Spleen (tissue), 11 donors: ENCODE measurements around the gene THRA. TPM values are rescaled to one million over a fixed set of nuclear protein-coding genes. Genes with fewer than 3 reads are reported as not detected.
A peak's percentile ranks its signal among the peaks of the same experiment; 100 is the strongest.

Experiments used
- DNase-seq: peaks from one replicate; pipeline ENCODE4 v3.0.0-alpha.2; 2020
- H3K27ac ChIP-seq, 8 donors: fragments of 200-600 bp; sonication (generic) in 7 of 8; 1 replicate in 4 of 8; 2 replicates in 4 of 8; pipeline versions ENCODE4 v1.5.0 to v1.8.0; 2016 to 2021; ENCODE audit warnings: inconsistent platforms in 4 of 8, mild to moderate bottlenecking in 4 of 8, moderate library complexity in 1 of 8
- H3K27me3 ChIP-seq, 7 donors: fragments of 200-600 bp; sonication (generic) in 6 of 7; replicated peaks in 1 of 7; 1 replicate in 4 of 7; 2 replicates in 3 of 7; pipeline versions ENCODE4 v1.5.0 to v1.8.0; 2016 to 2021; ENCODE audit warnings: inconsistent platforms in 3 of 7, mild to moderate bottlenecking in 1 of 7
- H3K36me3 ChIP-seq, 6 donors: fragments of 200-600 bp; sonication (generic) in 5 of 6; 1 replicate in 4 of 6; 2 replicates in 2 of 6; pipeline versions ENCODE4 v1.5.0 to v1.8.0; 2016 to 2021; ENCODE audit warnings: inconsistent platforms in 2 of 6
- H3K4me1 ChIP-seq, 6 donors: fragments of 200-600 bp; sonication (generic) in 5 of 6; 1 replicate in 3 of 6; 2 replicates in 3 of 6; pipeline versions ENCODE4 v1.5.0 to v1.8.0; 2016 to 2021; ENCODE audit warnings: inconsistent platforms in 3 of 6
- H3K4me3 ChIP-seq, 8 donors: fragments of 200-600 bp; sonication (generic) in 7 of 8; 1 replicate in 4 of 8; 2 replicates in 4 of 8; pipeline versions ENCODE4 v1.5.0 to v1.8.0; 2016 to 2021; ENCODE audit warnings: inconsistent platforms in 4 of 8, mild to moderate bottlenecking in 4 of 8, moderate library complexity in 2 of 8
- H3K9me3 ChIP-seq, 8 donors: fragments of 200-600 bp; sonication (generic) in 7 of 8; 1 replicate in 4 of 8; 2 replicates in 4 of 8; pipeline versions ENCODE4 v1.5.0 to v1.8.0; 2016 to 2021; ENCODE audit warnings: inconsistent platforms in 4 of 8
- CTCF ChIP-seq, 11 experiments: fragments of 200-600 bp in 7 of 11; fragments of 450-650 bp in 4 of 11; sonication (generic) in 4 of 11; IDR thresholded peaks in 8 of 11; conservative IDR thresholded peaks in 3 of 11; 1 replicate in 7 of 11; 2 replicates in 4 of 11; pipeline versions ENCODE4 v1.4.0 to v1.8.0; 2016 to 2021; ENCODE audit warnings: antibody characterized with exemption in 11 of 11, inconsistent platforms in 4 of 11, mild to moderate bottlenecking in 1 of 11
- POLR2A ChIP-seq, 3 donors: fragments of 450-650 bp; IDR thresholded peaks; one replicate each; pipeline ENCODE4 v1.5.1; 2017; ENCODE audit warnings: antibody characterized with exemption in 3 of 3, mild to moderate bottlenecking in 1 of 3
- POLR2AphosphoS5 ChIP-seq, 3 donors: sonication (generic); formaldehyde crosslinking; IDR thresholded peaks; one replicate each; pipeline ENCODE4 v1.5.1; 2017; ENCODE audit warnings: antibody characterized with exemption in 3 of 3
- WGBS, 5 donors: extraction: QIAGEN DNeasy Blood & Tissue Kit in 3 of 5; methylation state at CpG; one replicate each; pipeline versions ENCODE4 v1.1.5 to v1.1.7; 2013 to 2018; 5-methylcytosine and 5-hydroxymethylcytosine counted together
- intact Hi-C: fragments of 100-400 bp; cut with DNase I; formaldehyde crosslinking; loops from one replicate; pipeline ENCODE4 v1.15.0; 2023; ENCODE audit warnings: low total_unique reads
- polyA plus RNA-seq, 3 donors: library from polyadenylated mRNA; stranded (reverse); fragments of 200-250 nt; gene quantifications; one replicate each; pipeline ENCODE4 v1.2.1, GENCODE V29; 2013
- total RNA-seq, 7 donors: library from RNA; depleted of rRNA in 3 of 7; stranded (reverse); fragments of >200 nt in 3 of 7; fragmentation: NEBNext Ultra II Directional in 4 of 7; extraction: Animal tissue kit (Norgen Biotek cat#: 25700) in 4 of 7; gene quantifications; one replicate each; pipeline versions ENCODE4 v1.1.0 to v1.2.1, GENCODE V29; 2016 to 2021
- donor health status: healthy with polysubstance abuse.
- donor health status: DM: no; HTN: no; CAD: no; lungs with moderate emphysema.
- donor health status: DM: no; HTN: no; CAD: no.
- donor health status: Bipolar disorder and iron deficiency.
- donor health status: healthy.
- donor health status: DM: no; HTN: no; CAD: no.
- donor health status: DM: yes; HTN: yes; CAD: no.

The THRA gene
- total and polyA plus RNA-seq, 10 donors = 3.9 to 36.1 (median 16.9) TPM

- Histone ChIP-seq H3K36me3 (peaks cover 0 to 18% (median 13%) of the 10 kb centered on the region in 6 donors), H3K4me3 (no peak overlapping the region), H3K9me3 (no peaks in the 10 kb centered on the region), H3K27me3 (no peaks in the 10 kb centered on the region), H3K4me1 (peaks cover 6 to 43% (median 28%) of the 10 kb centered on the region in 6 donors), H3K27ac (no peak overlapping the region)
- WGBS, 5 donors = 76 to 96% (median 81%) methylated on average over 6 of the region's 6 CpGs
- DNase-seq = peak; percentile 55
- intact Hi-C loops = no loop called here
- no peak for TF ChIP-seq CTCF (IDR thresholded peaks at IDR 0.05 in 8 of 11, conservative IDR thresholded peaks at IDR 0.05 in 3 of 11)
- TF ChIP-seq POLR2A (IDR thresholded peaks at IDR 0.05) = no peak
- TF ChIP-seq POLR2AphosphoS5 (IDR thresholded peaks at IDR 0.05) = no peak
These were observed 6.3 kb upstream of the THRA start for GRCh38 chr17:40056379-40057015.

DNA sequence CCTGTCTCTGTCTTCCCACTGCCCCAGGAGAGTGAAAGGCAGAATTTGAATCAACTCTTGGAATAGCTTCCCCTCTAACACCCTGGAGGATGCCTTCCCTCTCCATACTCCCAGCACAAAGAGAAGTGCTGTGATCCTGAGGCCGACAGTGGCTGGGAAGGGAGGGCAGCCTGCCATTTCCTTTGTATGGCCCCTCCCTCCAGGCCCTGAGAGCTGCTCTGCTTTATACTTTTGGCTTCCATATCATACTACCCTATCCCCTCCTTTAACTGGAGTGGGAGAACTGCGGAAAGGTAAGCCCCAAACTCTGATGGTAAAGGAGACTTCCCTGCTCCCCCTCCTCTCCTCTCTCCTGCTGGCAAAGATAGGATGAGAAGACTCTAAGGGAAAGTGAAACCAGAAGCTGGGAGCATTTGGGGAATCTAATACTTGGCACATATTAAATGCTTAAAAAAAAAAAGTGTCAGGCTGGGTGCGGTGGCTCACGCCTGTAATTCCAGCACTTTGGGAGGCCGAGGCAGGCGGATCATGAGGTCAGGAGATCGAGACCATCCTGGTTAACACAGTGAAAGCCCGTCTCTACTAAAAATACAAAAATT lies 4.5 kb upstream of the THRA start:
- Histone ChIP-seq H3K27ac (peak overlapping the region in 7 of 8 donors; percentile 68 to 85 (median 74)), H3K4me1 (peaks cover 5 to 42% (median 30%) of the 10 kb centered on the region in 6 donors), H3K36me3 (no peaks in the 10 kb centered on the region), H3K27me3 (no peaks in the 10 kb centered on the region), H3K4me3 (peak overlapping the region in 1 of 8 donors; percentile 20), H3K9me3 (no peaks in the 10 kb centered on the region)
- intact Hi-C loops = no loop called here
- DNase-seq = no peak
- no peak for TF ChIP-seq POLR2AphosphoS5 (IDR thresholded peaks at IDR 0.05)
- TF ChIP-seq POLR2A (IDR thresholded peaks at IDR 0.05) = no peak
- no peak for TF ChIP-seq CTCF (IDR thresholded peaks at IDR 0.05 in 8 of 11, conservative IDR thresholded peaks at IDR 0.05 in 3 of 11)
- WGBS, 5 donors = 45 to 64% (median 56%) methylated on average over 8 of the region's 8 CpGs

- TF ChIP-seq CTCF (IDR thresholded peaks at IDR 0.05 in 8 of 11, conservative IDR thresholded peaks at IDR 0.05 in 3 of 11) (no peak), POLR2AphosphoS5 (IDR thresholded peaks at IDR 0.05) (no peak), POLR2A (IDR thresholded peaks at IDR 0.05) (no peak)
- Histone ChIP-seq H3K36me3 (no peaks in the 10 kb centered on the region), H3K4me1 (peaks cover 0 to 42% (median 30%) of the 10 kb centered on the region in 6 donors), H3K4me3 (no peak overlapping the region), H3K27ac (peak overlapping the region in 7 of 8 donors; percentile 68 to 85 (median 74)), H3K27me3 (no peaks in the 10 kb centered on the region), H3K9me3 (no peaks in the 10 kb centered on the region)
- intact Hi-C loops = no loop called here
- 89 to 100% (median 93%) methylated on average over 1 of the region's 1 CpG for WGBS, 5 donors
- peak; percentile 11 for DNase-seq
These were observed 3.9 kb upstream of the THRA start for GRCh38 chr17:40058865-40059264.

- Histone ChIP-seq H3K36me3 (no peaks in the 10 kb centered on the region), H3K4me1 (peaks cover 9 to 44% (median 34%) of the 10 kb centered on the region in 6 donors), H3K27me3 (no peaks in the 10 kb centered on the region), H3K27ac (peak overlapping the region in 2 of 8 donors; percentile 83 to 85), H3K4me3 (no peak overlapping the region), H3K9me3 (no peaks in the 10 kb centered on the region)
- intact Hi-C loops = no loop called here
- 72 to 87% (median 83%) methylated on average over 8 of the region's 8 CpGs for WGBS, 5 donors
- TF ChIP-seq CTCF (IDR thresholded peaks at IDR 0.05 in 8 of 11, conservative IDR thresholded peaks at IDR 0.05 in 3 of 11) (no peak), POLR2AphosphoS5 (IDR thresholded peaks at IDR 0.05) (no peak), POLR2A (IDR thresholded peaks at IDR 0.05) (no peak)
- no peak for DNase-seq
These were observed 2.9 kb upstream of the THRA start for GRCh38 chr17:40059729-40060475.
